Mesendoderm (in vitro differentiated cells): ENCODE results near the gene SMIM44.

Experiments used
- DNase-seq: peaks from one replicate; pipeline ENCODE4 v3.0.0; 2013
- H2AK5ac ChIP-seq: 2 replicates; pipeline ENCODE4 v1.6.1; 2013; ENCODE audit warnings: low read length, inconsistent platforms
- H2BK120ac ChIP-seq: 2 replicates; pipeline ENCODE4 v1.6.1; 2013; ENCODE audit warnings: low read depth, mild to moderate bottlenecking, low read length, moderate library complexity, mixed read lengths
- H2BK15ac ChIP-seq: replicated peaks from 2 replicates; pipeline ENCODE4 v1.6.1; 2013; ENCODE audit warnings: low read depth, mild to moderate bottlenecking, moderate library complexity
- H2BK5ac ChIP-seq: 2 replicates; pipeline ENCODE4 v1.6.1; 2013; ENCODE audit warnings: low read length, inconsistent platforms
- H3K18ac ChIP-seq: 2 replicates; pipeline ENCODE4 v1.6.1; 2013; ENCODE audit warnings: mild to moderate bottlenecking, low read length, mixed read lengths
- H3K23ac ChIP-seq: one replicate; pipeline ENCODE4 v1.6.1; 2013; ENCODE audit warnings: low read length
- H3K27ac ChIP-seq: 2 replicates; pipeline ENCODE4 v1.5.1; 2013; ENCODE audit warnings: low read depth, mild to moderate bottlenecking, inconsistent platforms, low read length, moderate library complexity
- H3K27me3 ChIP-seq: 2 replicates; pipeline ENCODE4 v1.6.1; 2013; ENCODE audit warnings: low read length, control low read depth, mild to moderate bottlenecking, inconsistent platforms; ENCODE audit not compliant: insufficient read depth, poor library complexity
- H3K36me3 ChIP-seq: 2 replicates; pipeline ENCODE4 v1.6.1; 2013; ENCODE audit warnings: low read length, inconsistent platforms; ENCODE audit not compliant: control insufficient read depth, insufficient read depth
- H3K4ac ChIP-seq: one replicate; pipeline ENCODE4 v1.6.1; 2013; ENCODE audit warnings: low read depth, mild to moderate bottlenecking, low read length, moderate library complexity
- H3K4me1 ChIP-seq: 2 replicates; pipeline ENCODE4 v1.6.1; 2013; ENCODE audit warnings: low read depth, low read length, inconsistent platforms; ENCODE audit not compliant: control insufficient read depth
- H3K4me2 ChIP-seq: 2 replicates; pipeline ENCODE4 v1.6.1; 2013; ENCODE audit warnings: low read length
- H3K4me3 ChIP-seq: 2 replicates; pipeline ENCODE4 v1.5.1; 2013; ENCODE audit warnings: mild to moderate bottlenecking, low read length
- H3K56ac ChIP-seq: one replicate; pipeline ENCODE4 v1.6.1; 2013; ENCODE audit warnings: low read length
- H3K79me1 ChIP-seq: 2 replicates; pipeline ENCODE4 v1.6.1; 2013; ENCODE audit warnings: low read length, inconsistent platforms
- H3K79me2 ChIP-seq: 2 replicates; pipeline ENCODE4 v1.6.1; 2013; ENCODE audit warnings: mild to moderate bottlenecking, low read length; ENCODE audit not compliant: control insufficient read depth, insufficient read depth
- H3K9ac ChIP-seq: 2 replicates; pipeline ENCODE4 v1.6.1; 2013; ENCODE audit warnings: low read length, inconsistent platforms
- H4K5ac ChIP-seq: one replicate; pipeline ENCODE4 v1.6.1; 2013; ENCODE audit warnings: low read length
- H4K8ac ChIP-seq: one replicate; pipeline ENCODE4 v1.6.1; 2013; ENCODE audit warnings: low read depth, mild to moderate bottlenecking, control low read depth, low read length, moderate library complexity
- WGBS: extraction: QIAGEN DNeasy Blood & Tissue Kit; methylation state at CpG from one replicate; pipeline ENCODE4 v1.1.7; 2013; ENCODE audit warnings: low lambda C conversion rate, missing lambda C conversion rate; ENCODE audit not compliant: insufficient coverage; ENCODE audit errors: extremely low coverage; 5-methylcytosine and 5-hydroxymethylcytosine counted together

The SMIM44 gene

GRCh38 chr19:3528539-3529211 is 45.4 kb upstream of the SMIM44 start:
- no peak for DNase-seq
- no peaks in the 10 kb centered on the region for H3K79me2 ChIP-seq
- no peak overlapping the region for H3K56ac ChIP-seq
- H3K9ac ChIP-seq = no peak overlapping the region
- H3K36me3 ChIP-seq = peaks cover 9% of the 10 kb centered on the region
- H3K18ac ChIP-seq = no peak overlapping the region
- H3K27me3 ChIP-seq = no peaks in the 10 kb centered on the region
- H3K27ac ChIP-seq = no peak overlapping the region
- no CpG with 5 or more reads among the region's 20 CpGs for WGBS
- no peak overlapping the region for H3K23ac ChIP-seq
- no peak overlapping the region for H2AK5ac ChIP-seq
- H2BK5ac ChIP-seq = no peak overlapping the region
- no peaks in the 10 kb centered on the region for H3K79me1 ChIP-seq
- no peak overlapping the region for H2BK120ac ChIP-seq
- no peaks in the 10 kb centered on the region for H3K4me1 ChIP-seq
- no peak overlapping the region for H3K4me2 ChIP-seq
- no peak overlapping the region for H2BK15ac ChIP-seq
- no peak overlapping the region for H4K8ac ChIP-seq
- H3K4me3 ChIP-seq = no peak overlapping the region
- H4K5ac ChIP-seq = no peak overlapping the region
- H3K4ac ChIP-seq = no peak overlapping the region

- H3K23ac ChIP-seq = no peak overlapping the region
- no peak overlapping the region for H3K4me2 ChIP-seq
- no peaks in the 10 kb centered on the region for H3K4me1 ChIP-seq
- no peak overlapping the region for H4K8ac ChIP-seq
- no peak overlapping the region for H2AK5ac ChIP-seq
- no peak for DNase-seq
- H4K5ac ChIP-seq = no peak overlapping the region
- no peak overlapping the region for H3K9ac ChIP-seq
- H3K56ac ChIP-seq = no peak overlapping the region
- H2BK5ac ChIP-seq = no peak overlapping the region
- H3K27me3 ChIP-seq = no peaks in the 10 kb centered on the region
- H3K36me3 ChIP-seq = peaks cover 6% of the 10 kb centered on the region
- H3K79me2 ChIP-seq = no peaks in the 10 kb centered on the region
- no peak overlapping the region for H3K18ac ChIP-seq
- H3K4ac ChIP-seq = no peak overlapping the region
- H2BK120ac ChIP-seq = no peak overlapping the region
- no peak overlapping the region for H2BK15ac ChIP-seq
- H3K27ac ChIP-seq = no peak overlapping the region
- H3K79me1 ChIP-seq = no peaks in the 10 kb centered on the region
- no CpG with 5 or more reads among the region's 14 CpGs for WGBS
- no peak overlapping the region for H3K4me3 ChIP-seq
These were observed 44.8 kb upstream of the SMIM44 start for GRCh38 chr19:3528080-3528479.

GRCh38 chr19:3527238-3527910 is 44.1 kb upstream of the SMIM44 start:
- Histone ChIP-seq H2BK120ac (no peak overlapping the region), H3K18ac (no peak overlapping the region), H4K5ac (no peak overlapping the region), H3K23ac (no peak overlapping the region), H3K79me2 (no peaks in the 10 kb centered on the region), H3K4me3 (no peak overlapping the region), H3K4ac (no peak overlapping the region), H4K8ac (no peak overlapping the region), H3K36me3 (peaks cover 6% of the 10 kb centered on the region), H2AK5ac (no peak overlapping the region), H3K4me1 (no peaks in the 10 kb centered on the region), H3K4me2 (no peak overlapping the region), H3K27ac (no peak overlapping the region), H2BK15ac (no peak overlapping the region), H3K56ac (no peak overlapping the region), H3K79me1 (no peaks in the 10 kb centered on the region), H3K9ac (no peak overlapping the region), H3K27me3 (no peaks in the 10 kb centered on the region), H2BK5ac (no peak overlapping the region)
- no peak for DNase-seq
- WGBS = no CpG with 5 or more reads among the region's 21 CpGs

- peaks cover 6% of the 10 kb centered on the region for H3K79me1 ChIP-seq
- no peak overlapping the region for H4K8ac ChIP-seq
- H3K36me3 ChIP-seq = peaks cover 6% of the 10 kb centered on the region
- no peak overlapping the region for H4K5ac ChIP-seq
- H3K27ac ChIP-seq = no peak overlapping the region
- H3K9ac ChIP-seq = no peak overlapping the region
- H3K27me3 ChIP-seq = no peaks in the 10 kb centered on the region
- no peak overlapping the region for H3K23ac ChIP-seq
- H3K18ac ChIP-seq = no peak overlapping the region
- H3K56ac ChIP-seq = no peak overlapping the region
- H3K4me3 ChIP-seq = no peak overlapping the region
- H3K4ac ChIP-seq = no peak overlapping the region
- H2BK120ac ChIP-seq = no peak overlapping the region
- no peak overlapping the region for H3K4me2 ChIP-seq
- no peak overlapping the region for H2AK5ac ChIP-seq
- H3K4me1 ChIP-seq = no peaks in the 10 kb centered on the region
- WGBS = no CpG with 5 or more reads among the region's 28 CpGs
- no peak overlapping the region for H2BK15ac ChIP-seq
- no peak for DNase-seq
- H3K79me2 ChIP-seq = no peaks in the 10 kb centered on the region
- H2BK5ac ChIP-seq = no peak overlapping the region
These were observed 43.4 kb upstream of the SMIM44 start for GRCh38 chr19:3526507-3527237.

GRCh38 chr19:3524904-3525451 is 41.7 kb upstream of the SMIM44 start:
- H4K5ac ChIP-seq = no peak overlapping the region
- H3K27me3 ChIP-seq = no peaks in the 10 kb centered on the region
- H3K18ac ChIP-seq = no peak overlapping the region
- H2AK5ac ChIP-seq = no peak overlapping the region
- H3K4me1 ChIP-seq = no peaks in the 10 kb centered on the region
- no peak overlapping the region for H4K8ac ChIP-seq
- WGBS = no CpG with 5 or more reads among the region's 20 CpGs
- H3K36me3 ChIP-seq = peaks cover 7% of the 10 kb centered on the region
- H2BK5ac ChIP-seq = no peak overlapping the region
- H3K56ac ChIP-seq = no peak overlapping the region
- no peak overlapping the region for H3K23ac ChIP-seq
- DNase-seq = no peak
- peaks cover 8% of the 10 kb centered on the region for H3K79me2 ChIP-seq
- H3K4ac ChIP-seq = no peak overlapping the region
- H2BK15ac ChIP-seq = no peak overlapping the region
- H3K27ac ChIP-seq = no peak overlapping the region
- H3K79me1 ChIP-seq = peaks cover 15% of the 10 kb centered on the region
- H3K4me3 ChIP-seq = no peak overlapping the region
- H3K4me2 ChIP-seq = no peak overlapping the region
- no peak overlapping the region for H2BK120ac ChIP-seq
- no peak overlapping the region for H3K9ac ChIP-seq
